Caco-2 (cell line): ENCODE results near the gene KLHDC3. TPM values are rescaled to one million over a fixed set of nuclear protein-coding genes. Genes with fewer than 3 reads are reported as not detected.

Source experiments
- BruUV-seq: library from RNA; stranded (reverse); fragments of 400-500 nt; replicated peaks from 2 replicates; lab custom pipeline; 2021; lab: Mats Ljungman, UMichigan
- CTCF ChIA-PET: fragments of 300-600 bp; sonication (Branson Sonifier 250); formaldehyde crosslinking; loops from one replicate; lab custom pipeline; 2022; ENCODE audit warnings: antibody characterized with exemption; lab: Charles Lee
- POLR2A ChIA-PET: fragments of 300-600 bp; sonication (Branson Sonifier 250); formaldehyde crosslinking; loops from one replicate; lab custom pipeline; 2022; ENCODE audit warnings: antibody characterized with exemption; lab: Charles Lee
- DNase-seq, 2 experiments: peaks; one replicate each; pipeline versions ENCODE4 v3.0.0 to v3.0.0-alpha.2; 2020 to 2022
- H3K27me3 ChIP-seq: replicated peaks from 2 replicates; pipeline ENCODE4 v1.6.0; 2011; ENCODE audit warnings: low read length; ENCODE audit not compliant: control insufficient read depth, insufficient read depth
- H3K36me3 ChIP-seq: 2 replicates; pipeline ENCODE4 v1.5.1; 2011; ENCODE audit warnings: low read length; ENCODE audit not compliant: control insufficient read depth, insufficient read depth
- H3K4me1 ChIP-seq: fragments of 250-450 bp; sonication (Bioruptor Pico); 2 replicates; pipeline ENCODE4 v1.5.1; 2020; ENCODE audit warnings: mild to moderate bottlenecking
- H3K4me3 ChIP-seq: 2 replicates; pipeline ENCODE4 v1.5.1; 2011; ENCODE audit warnings: low read depth, mild to moderate bottlenecking, control low read depth, low read length
- H3K9me3 ChIP-seq: fragments of 250-450 bp; sonication (Bioruptor Pico); 2 replicates; pipeline ENCODE4 v1.5.1; 2020; ENCODE audit warnings: mild to moderate bottlenecking, moderate library complexity
- H3K27ac Mint-ChIP-seq: one replicate; pipeline ENCODE4 v1.8.0; 2022; ENCODE audit warnings: mixed read lengths; ENCODE audit not compliant: unreplicated experiment
- H3K27me3 Mint-ChIP-seq: one replicate; pipeline ENCODE4 v1.8.0; 2022; ENCODE audit warnings: mixed read lengths; ENCODE audit not compliant: insufficient read depth, unreplicated experiment
- H3K36me3 Mint-ChIP-seq: one replicate; pipeline ENCODE4 v1.8.0; 2022; ENCODE audit warnings: mild to moderate bottlenecking, mixed read lengths; ENCODE audit not compliant: insufficient read depth, unreplicated experiment
- H3K4me1 Mint-ChIP-seq: one replicate; pipeline ENCODE4 v1.8.0; 2022; ENCODE audit warnings: low read depth, mixed read lengths; ENCODE audit not compliant: unreplicated experiment
- H3K4me3 Mint-ChIP-seq: one replicate; pipeline ENCODE4 v1.8.0; 2022; ENCODE audit warnings: mild to moderate bottlenecking, moderate library complexity, mixed read lengths; ENCODE audit not compliant: unreplicated experiment
- H3K9me3 Mint-ChIP-seq: one replicate; pipeline ENCODE4 v1.8.0; 2022; ENCODE audit warnings: mixed read lengths; ENCODE audit not compliant: unreplicated experiment
- CTCF ChIP-seq, 2 experiments: fragments of 200-600 bp in 1 of 2; IDR thresholded peaks; 1 replicate in 1 of 2; 2 replicates in 1 of 2; pipeline versions ENCODE4 v1.5.1 to v1.8.0; 2011 to 2022; ENCODE audit warnings: antibody characterized with exemption in 1 of 2, control low read depth in 1 of 2, inconsistent platforms in 1 of 2, low read depth in 1 of 2, low read length in 1 of 2, mild to moderate bottlenecking in 1 of 2, moderate library complexity in 1 of 2; ENCODE audit not compliant: insufficient read depth in 1 of 2, severe bottlenecking in 1 of 2, unreplicated experiment in 1 of 2
- intact Hi-C: fragments of 100-400 bp; cut with micrococcal nuclease; formaldehyde crosslinking; loops from one replicate; pipeline ENCODE4 v1.10.0; 2022; ENCODE audit not compliant: unreplicated experiment
- total RNA-seq: library from RNA; stranded (reverse); gene quantifications from 2 replicates; pipeline ENCODE4 v1.2.3, GENCODE V29; 2022

The KLHDC3 gene
- total RNA-seq, 1 experiment from 2014 or later: 66.8 TPM

GRCh38 chr6:43058531-43058930 is 44.5 kb downstream of the KLHDC3 start:
- Mint-ChIP-seq H3K4me1 (peaks cover 41% of the 10 kb centered on the region), H3K27ac (peak overlapping the region; percentile 82), H3K9me3 (no peaks in the 10 kb centered on the region), H3K27me3 (no peaks in the 10 kb centered on the region), H3K36me3 (peaks cover 57% of the 10 kb centered on the region), H3K4me3 (peak overlapping the region; percentile 88)
- H3K4me3 ChIP-seq: peak overlapping the region; percentile 80
- H3K9me3 ChIP-seq: no peaks in the 10 kb centered on the region
- no TSS peak for BruUV-seq
- peaks cover 1% of the 10 kb centered on the region; the same call in 1 of the 2 replicates for H3K36me3 ChIP-seq
- TF ChIP-seq CTCF (IDR thresholded peaks at IDR 0.05; ENCODE audit: insufficient read depth in 1 of 2, low read depth in 1 of 2, low read length in 1 of 2, severe bottlenecking in 1 of 2, unreplicated experiment in 1 of 2): no peak
- intact Hi-C loops: no loop called here
- peaks cover 32% of the 10 kb centered on the region for H3K4me1 ChIP-seq
- DNase-seq: no peak
- POLR2A ChIA-PET: interaction anchor here (0.6 to 2.4 kb wide), 4 partner anchors 18 to 129 kb away, joined by 4 to 22 read pairs (median 8); partner anchors contain the start of genes CNPY3, KLHDC3, MEA1 and PTK7
- no peaks in the 10 kb centered on the region for H3K27me3 ChIP-seq
- CTCF ChIA-PET: no interaction called here

GRCh38 chr6:43059168-43060033 is 45.4 kb downstream of the KLHDC3 start, which contains the start of the genes KLC4 and MRPL2:
TSS of gene KLC4 (plus strand) at chr6:43059631. CDS start at chr6:43061336, 1,705 bp downstream.
TSS of gene MRPL2 (minus strand) at chr6:43059434. CDS start at chr6:43059381, 53 bp downstream.
- Histone ChIP-seq H3K36me3 (peaks cover 2% of the 10 kb centered on the region; the same call in 1 of the 2 replicates), H3K9me3 (no peaks in the 10 kb centered on the region), H3K4me3 (peak within 1 kb of the TSS; percentile 80), H3K4me1 (peaks cover 29% of the 10 kb centered on the region), H3K27me3 (no peaks in the 10 kb centered on the region)
- Mint-ChIP-seq H3K9me3 (no peaks in the 10 kb centered on the region), H3K36me3 (peaks cover 55% of the 10 kb centered on the region), H3K27ac (peak within 1 kb of the TSS; percentile 82), H3K4me1 (peaks cover 34% of the 10 kb centered on the region), H3K27me3 (no peaks in the 10 kb centered on the region), H3K4me3 (peak within 1 kb of the TSS; percentile 88)
- POLR2A ChIA-PET: interaction anchor here (0.5 to 2.4 kb wide), 16 partner anchors 14 to 358 kb away, joined by 3 to 22 read pairs (median 4); partner anchors contain the start of genes CNPY3, CUL9, KLHDC3 and MEA1
- CTCF ChIA-PET: interaction anchor here (0.5 to 1.3 kb wide), 10 partner anchors 27 to 495 kb away, joined by 3 to 8 read pairs (median 3); partner anchors contain the start of gene RRP36
- peak; percentile 96 to 98 for DNase-seq
- intact Hi-C loops: loop anchor here (1.0 kb wide), 3 partner anchors 31 to 112 kb away; partner anchors contain the start of genes KLHDC3 and SRF
- BruUV-seq: no TSS peak
- TF ChIP-seq CTCF (IDR thresholded peaks at IDR 0.05; ENCODE audit: insufficient read depth in 1 of 2, low read depth in 1 of 2, low read length in 1 of 2, severe bottlenecking in 1 of 2, unreplicated experiment in 1 of 2): no peak
